Neural progenitor cell (in vitro differentiated cells): ENCODE results near the gene ABTB1.

Experiments used
- EZH2 ChIP-seq: fragments of 200-600 bp; sonication (generic); IDR thresholded peaks from 2 replicates; pipeline ENCODE4 v1.6.1; 2017; ENCODE audit warnings: antibody characterized with exemption, mild to moderate bottlenecking, moderate library complexity
- EZH2phosphoT487 ChIP-seq: fragments of 200-600 bp; sonication (generic); IDR thresholded peaks from 2 replicates; pipeline ENCODE4 v1.6.1; 2017; ENCODE audit warnings: antibody characterized with exemption
- TF ChIP-seq, protein P1 (sequence below): fragments of 200-600 bp; sonication (generic); IDR thresholded peaks from 2 replicates; pipeline ENCODE4 v1.5.1; 2017; ENCODE audit warnings: antibody characterized with exemption, mild to moderate bottlenecking

- TF ChIP-seq, protein P1, sequence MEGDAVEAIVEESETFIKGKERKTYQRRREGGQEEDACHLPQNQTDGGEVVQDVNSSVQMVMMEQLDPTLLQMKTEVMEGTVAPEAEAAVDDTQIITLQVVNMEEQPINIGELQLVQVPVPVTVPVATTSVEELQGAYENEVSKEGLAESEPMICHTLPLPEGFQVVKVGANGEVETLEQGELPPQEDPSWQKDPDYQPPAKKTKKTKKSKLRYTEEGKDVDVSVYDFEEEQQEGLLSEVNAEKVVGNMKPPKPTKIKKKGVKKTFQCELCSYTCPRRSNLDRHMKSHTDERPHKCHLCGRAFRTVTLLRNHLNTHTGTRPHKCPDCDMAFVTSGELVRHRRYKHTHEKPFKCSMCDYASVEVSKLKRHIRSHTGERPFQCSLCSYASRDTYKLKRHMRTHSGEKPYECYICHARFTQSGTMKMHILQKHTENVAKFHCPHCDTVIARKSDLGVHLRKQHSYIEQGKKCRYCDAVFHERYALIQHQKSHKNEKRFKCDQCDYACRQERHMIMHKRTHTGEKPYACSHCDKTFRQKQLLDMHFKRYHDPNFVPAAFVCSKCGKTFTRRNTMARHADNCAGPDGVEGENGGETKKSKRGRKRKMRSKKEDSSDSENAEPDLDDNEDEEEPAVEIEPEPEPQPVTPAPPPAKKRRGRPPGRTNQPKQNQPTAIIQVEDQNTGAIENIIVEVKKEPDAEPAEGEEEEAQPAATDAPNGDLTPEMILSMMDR, result no peak
- no peak for TF ChIP-seq EZH2
- no peak for TF ChIP-seq EZH2phosphoT487
These were observed 57.4 kb downstream of the ABTB1 start for GRCh38 chr3:127730171-127730570.
